Right lobe of liver (tissue), 6 donors: ENCODE measurements around the gene ZNF429. TPM values are rescaled to one million over a fixed set of nuclear protein-coding genes. Genes with fewer than 3 reads are reported as not detected.
"Not testable (repeated sequence)": the region's sequence is repeated elsewhere in the genome, so short reads cannot be mapped to it uniquely, and the experiment has no call there.

Experiments used
- ATAC-seq, 4 donors: fragments of 200-7000 bp; cut with Tn5 transposase; one replicate each; pipeline ENCODE4 v1.9.1; 2020; ENCODE audit warnings: mild to moderate bottlenecking in 4 of 4, moderate library complexity in 4 of 4
- DNase-seq, 3 donors: peaks; one replicate each; pipeline ENCODE4 v3.0.0-alpha.2; 2020
- H3K27ac ChIP-seq, 3 donors: fragments of 200-600 bp; one replicate each; pipeline ENCODE4 v1.8.0; 2022
- H3K27me3 ChIP-seq, 2 donors: fragments of 200-600 bp; one replicate each; pipeline ENCODE4 v1.8.0; 2022
- H3K36me3 ChIP-seq, 4 donors: fragments of 200-600 bp; sonication (generic) in 1 of 4; one replicate each; pipeline versions ENCODE4 v1.5.1 to v1.8.0; 2017 to 2022; ENCODE audit warnings: control low read depth in 1 of 4
- H3K4me1 ChIP-seq, 4 donors: fragments of 200-600 bp; sonication (generic) in 1 of 4; one replicate each; pipeline versions ENCODE4 v1.5.1 to v1.8.0; 2017 to 2022; ENCODE audit warnings: control low read depth in 1 of 4
- H3K4me3 ChIP-seq, 3 donors: fragments of 200-600 bp; one replicate each; pipeline ENCODE4 v1.8.0; 2022
- H3K9me3 ChIP-seq, 4 donors: fragments of 200-600 bp; sonication (generic) in 1 of 4; one replicate each; pipeline versions ENCODE4 v1.5.1 to v1.8.0; 2017 to 2022; ENCODE audit warnings: control low read depth in 1 of 4
- POLR2A ChIP-seq: fragments of 450-650 bp; IDR thresholded peaks from one replicate; pipeline ENCODE4 v1.6.1; 2017; ENCODE audit warnings: antibody characterized with exemption, mild to moderate bottlenecking
- WGBS: methylation state at CpG from one replicate; pipeline ENCODE4 v1.1.6; 2018; ENCODE audit warnings: low coverage, low lambda C conversion rate; ENCODE audit not compliant: insufficient coverage; ENCODE audit errors: missing lambda C conversion rate; 5-methylcytosine and 5-hydroxymethylcytosine counted together
- intact Hi-C, 2 donors: fragments of 100-400 bp; cut with DNase I; formaldehyde crosslinking; loops; one replicate each; pipeline versions ENCODE4 v1.11.2 to v1.14.1; 2022
- total RNA-seq, 6 experiments: library from RNA; depleted of rRNA in 2 of 6; stranded (reverse); fragments of >200 nt in 2 of 6; fragmentation: NEBNext Ultra II Directional in 3 of 6; extraction: Animal tissue kit (Norgen Biotek cat#: 25700) in 3 of 6; gene quantifications; one replicate each; pipeline versions ENCODE4 v1.1.0 to v1.2.4, GENCODE V29; 2016 to 2023
- TF ChIP-seq, protein P1 (sequence below), 4 donors: fragments of 200-600 bp in 3 of 4; fragments of 450-650 bp in 1 of 4; IDR thresholded peaks; one replicate each; pipeline versions ENCODE4 v1.5.1 to v1.8.0; 2016 to 2022; ENCODE audit warnings: antibody characterized with exemption in 4 of 4, mild to moderate bottlenecking in 2 of 4
- donor health status: DM: no; HTN: yes; CAD: no.
- donor health status: DM: no; HTN: no; CAD: no.
- donor health status: DM: no; HTN: no; CAD: no.
- donor health status: DM: no; HTN: yes; CAD: no.
- donor health status: DM: no; HTN: yes; CAD: no.

The ZNF429 gene
- total RNA-seq, 6 experiments from 2014 or later = 4.8 to 9.6 (median 7.6) TPM

DNA sequence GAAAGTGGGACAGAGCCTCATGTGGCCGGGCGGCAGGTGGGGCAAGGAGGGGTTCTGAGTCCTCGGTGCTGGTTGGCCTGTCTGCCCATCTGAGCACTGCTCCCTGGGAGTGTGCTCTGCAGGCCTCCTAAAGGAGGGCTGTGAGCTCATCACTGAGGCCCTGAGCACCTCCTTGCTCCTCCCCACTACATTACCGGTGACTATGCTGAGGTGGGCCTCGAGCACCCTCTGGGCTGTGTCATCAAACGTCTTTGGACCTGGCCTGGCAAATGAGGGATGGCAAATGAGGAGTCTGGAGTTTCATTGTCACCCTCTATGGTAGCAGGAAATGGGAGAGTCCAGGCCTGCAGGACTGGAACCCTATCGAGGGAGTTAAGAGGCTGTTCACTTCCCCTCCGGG lies 38.8 kb upstream of the ZNF429 start:
- Histone ChIP-seq H3K27ac (no peak overlapping the region), H3K9me3 (no peaks in the 10 kb centered on the region), H3K4me1 (no peaks in the 10 kb centered on the region), H3K27me3 (no peaks in the 10 kb centered on the region), H3K36me3 (no peaks in the 10 kb centered on the region), H3K4me3 (no peak overlapping the region)
- 55% methylated on average over 3 of the region's 8 CpGs for WGBS
- ATAC-seq = no peak
- TF ChIP-seq, protein P1, sequence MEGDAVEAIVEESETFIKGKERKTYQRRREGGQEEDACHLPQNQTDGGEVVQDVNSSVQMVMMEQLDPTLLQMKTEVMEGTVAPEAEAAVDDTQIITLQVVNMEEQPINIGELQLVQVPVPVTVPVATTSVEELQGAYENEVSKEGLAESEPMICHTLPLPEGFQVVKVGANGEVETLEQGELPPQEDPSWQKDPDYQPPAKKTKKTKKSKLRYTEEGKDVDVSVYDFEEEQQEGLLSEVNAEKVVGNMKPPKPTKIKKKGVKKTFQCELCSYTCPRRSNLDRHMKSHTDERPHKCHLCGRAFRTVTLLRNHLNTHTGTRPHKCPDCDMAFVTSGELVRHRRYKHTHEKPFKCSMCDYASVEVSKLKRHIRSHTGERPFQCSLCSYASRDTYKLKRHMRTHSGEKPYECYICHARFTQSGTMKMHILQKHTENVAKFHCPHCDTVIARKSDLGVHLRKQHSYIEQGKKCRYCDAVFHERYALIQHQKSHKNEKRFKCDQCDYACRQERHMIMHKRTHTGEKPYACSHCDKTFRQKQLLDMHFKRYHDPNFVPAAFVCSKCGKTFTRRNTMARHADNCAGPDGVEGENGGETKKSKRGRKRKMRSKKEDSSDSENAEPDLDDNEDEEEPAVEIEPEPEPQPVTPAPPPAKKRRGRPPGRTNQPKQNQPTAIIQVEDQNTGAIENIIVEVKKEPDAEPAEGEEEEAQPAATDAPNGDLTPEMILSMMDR (IDR thresholded peaks at IDR 0.05) = no peak
- no peak for TF ChIP-seq POLR2A
- intact Hi-C loops = no loop called here
- no peak for DNase-seq

GRCh38 chr19:21468791-21469190 lies 36.6 kb upstream of the ZNF429 start:
- no peak overlapping the region for H3K27ac ChIP-seq
- no peaks in the 10 kb centered on the region for H3K9me3 ChIP-seq
- no peaks in the 10 kb centered on the region for H3K36me3 ChIP-seq
- H3K4me1 ChIP-seq = no peaks in the 10 kb centered on the region
- no peaks in the 10 kb centered on the region for H3K27me3 ChIP-seq
- intact Hi-C loops = no loop called here
- WGBS = 63% methylated on average over 1 of the region's 5 CpGs
- TF ChIP-seq, protein P1 (IDR thresholded peaks at IDR 0.05) = no peak
- TF ChIP-seq POLR2A = no peak
- DNase-seq (no peak), ATAC-seq (peak in 1 of 4 donors; percentile 27)
- no peak overlapping the region for H3K4me3 ChIP-seq

- intact Hi-C loops = no loop called here
- Histone ChIP-seq H3K4me1 (no peaks in the 10 kb centered on the region), H3K4me3 (no peak overlapping the region), H3K36me3 (no peaks in the 10 kb centered on the region), H3K27ac (no peak overlapping the region), H3K27me3 (peaks cover 0 to 8% of the 10 kb centered on the region in 2 donors), H3K9me3 (no peaks in the 10 kb centered on the region)
- TF ChIP-seq, protein P1 (IDR thresholded peaks at IDR 0.05) = no peak
- DNase-seq = no peak
- no peak for ATAC-seq
Observed at GRCh38 chr19:21472507-21472906, 32.9 kb upstream of the ZNF429 start.

DNA sequence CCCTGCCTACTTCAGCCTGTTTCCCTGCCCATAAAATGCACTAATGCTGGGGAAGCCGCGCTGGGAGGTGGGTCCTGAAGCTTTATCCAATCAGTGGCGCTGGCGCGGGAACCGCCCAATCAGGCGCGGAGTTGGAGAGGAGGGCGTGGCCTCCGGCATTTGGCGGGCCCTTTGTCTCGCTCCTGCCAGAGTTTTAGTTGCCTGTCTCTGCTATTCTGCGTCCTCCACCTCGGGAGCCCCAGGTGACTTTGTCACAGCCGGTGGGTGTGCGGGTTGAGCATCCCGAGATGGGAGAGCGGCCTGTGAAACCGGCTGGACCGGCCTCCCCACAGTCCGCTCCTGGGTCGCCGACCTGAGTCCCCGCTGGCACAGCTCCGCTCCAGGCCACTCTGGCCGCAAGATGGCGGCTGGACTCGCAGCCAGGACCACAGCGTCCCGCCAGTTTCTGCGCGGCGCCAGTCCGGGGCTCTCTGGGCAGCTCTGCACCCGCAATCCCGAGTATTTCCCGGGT lies 30.7 kb upstream of the ZNF429 start:
- Histone ChIP-seq H3K36me3 (no peaks in the 10 kb centered on the region), H3K4me3 (peak overlapping the region; percentile 35 to 45 (median 41)), H3K9me3 (no peaks in the 10 kb centered on the region), H3K4me1 (no peaks in the 10 kb centered on the region), H3K27me3 (peaks cover 0 to 8% of the 10 kb centered on the region in 2 donors), H3K27ac (no peak overlapping the region)
- WGBS = 0% methylated on average over 11 of the region's 37 CpGs
- no peak for TF ChIP-seq POLR2A
- ATAC-seq = peak; percentile 91 to 96 (median 94)
- peak; percentile 69 to 74 (median 72) for DNase-seq
- intact Hi-C loops = no loop called here

DNA sequence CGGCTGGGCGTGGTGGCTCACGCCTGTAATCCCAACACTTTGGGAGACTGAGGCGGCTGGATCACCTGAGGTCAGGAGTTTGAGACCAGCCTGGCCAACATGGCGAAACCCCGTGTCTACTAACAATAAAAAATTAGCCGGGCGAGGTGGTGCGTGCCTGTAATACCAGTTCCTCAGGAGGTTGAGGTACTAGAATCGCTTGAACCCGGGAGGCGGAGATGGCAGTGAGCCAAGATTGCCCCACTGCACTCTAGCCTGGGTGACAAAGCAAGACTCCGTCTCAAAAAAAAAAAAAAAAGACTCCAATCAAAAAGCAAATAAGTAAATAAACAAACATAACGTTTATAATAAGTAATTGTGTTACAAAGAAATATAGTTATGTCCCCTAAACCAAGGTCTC lies 23.0 kb upstream of the ZNF429 start:
- not testable (repeated sequence) for ATAC-seq, H3K4me3 ChIP-seq, H3K27me3 ChIP-seq, DNase-seq, H3K9me3 ChIP-seq, H3K4me1 ChIP-seq, H3K36me3 ChIP-seq, H3K27ac ChIP-seq
- intact Hi-C loops = loop anchor here in 1 of 2 donors (10.0 kb wide), 1 partner anchor 212 kb away; no protein-coding TSS in a partner anchor
- WGBS = 93% methylated on average over 10 of the region's 14 CpGs

DNA sequence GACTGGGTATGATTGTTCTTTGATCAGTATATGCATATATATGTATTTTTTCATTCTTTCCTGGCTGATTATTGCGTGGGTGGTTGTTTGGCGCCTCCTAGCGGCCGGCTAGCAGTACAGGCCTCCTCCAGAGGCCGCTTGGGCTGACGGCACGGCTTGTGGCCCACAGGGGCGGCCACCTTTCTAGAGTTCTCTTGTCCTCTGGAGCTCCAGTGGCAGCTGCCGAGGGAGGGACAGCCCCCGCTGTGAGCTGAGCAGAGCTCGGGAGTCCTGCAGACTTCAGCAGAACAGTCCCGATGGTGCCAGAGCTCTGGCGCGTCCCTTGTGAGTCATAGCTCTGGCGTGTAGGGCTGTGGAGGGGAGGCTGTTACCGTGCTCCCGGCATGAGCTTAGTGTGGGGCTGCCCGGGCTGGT lies 22.5 kb upstream of the ZNF429 start:
- Histone ChIP-seq H3K36me3 (no peaks in the 10 kb centered on the region), H3K9me3 (no peaks in the 10 kb centered on the region), H3K4me3 (no peak overlapping the region), H3K4me1 (no peaks in the 10 kb centered on the region), H3K27me3 (no peaks in the 10 kb centered on the region), H3K27ac (no peak overlapping the region)
- ATAC-seq (peak; percentile 59 to 77 (median 66)), DNase-seq (peak; percentile 29 to 63 (median 52))
- TF ChIP-seq POLR2A = no peak
- TF ChIP-seq, protein P1 (IDR thresholded peaks at IDR 0.05) = peak; percentile 20 to 61 (median 56)
- 38% methylated on average over 8 of the region's 18 CpGs for WGBS
- intact Hi-C loops = loop anchor here in 1 of 2 donors (10.0 kb wide), 1 partner anchor 212 kb away; no protein-coding TSS in a partner anchor
